Measurements from ENCODE around the gene CHD6.

Gene CHD6

GRCh38 chr20:41366546-41367392, 251.4 kb downstream of the CHD6 start, which contains the start of gene EMILIN3:
Gene EMILIN3 (minus strand): TSS chr20:41366818. CDS start chr20:41366634, 184 bp downstream.
- H3K4me3 ChIP-seq (ENCODE audit: low read length) = no peak within 1 kb of the TSS
- no peak for TF ChIP-seq ZNF274 (IDR thresholded peaks at IDR 0.05; ENCODE audit: low read depth, low read length)

DNA sequence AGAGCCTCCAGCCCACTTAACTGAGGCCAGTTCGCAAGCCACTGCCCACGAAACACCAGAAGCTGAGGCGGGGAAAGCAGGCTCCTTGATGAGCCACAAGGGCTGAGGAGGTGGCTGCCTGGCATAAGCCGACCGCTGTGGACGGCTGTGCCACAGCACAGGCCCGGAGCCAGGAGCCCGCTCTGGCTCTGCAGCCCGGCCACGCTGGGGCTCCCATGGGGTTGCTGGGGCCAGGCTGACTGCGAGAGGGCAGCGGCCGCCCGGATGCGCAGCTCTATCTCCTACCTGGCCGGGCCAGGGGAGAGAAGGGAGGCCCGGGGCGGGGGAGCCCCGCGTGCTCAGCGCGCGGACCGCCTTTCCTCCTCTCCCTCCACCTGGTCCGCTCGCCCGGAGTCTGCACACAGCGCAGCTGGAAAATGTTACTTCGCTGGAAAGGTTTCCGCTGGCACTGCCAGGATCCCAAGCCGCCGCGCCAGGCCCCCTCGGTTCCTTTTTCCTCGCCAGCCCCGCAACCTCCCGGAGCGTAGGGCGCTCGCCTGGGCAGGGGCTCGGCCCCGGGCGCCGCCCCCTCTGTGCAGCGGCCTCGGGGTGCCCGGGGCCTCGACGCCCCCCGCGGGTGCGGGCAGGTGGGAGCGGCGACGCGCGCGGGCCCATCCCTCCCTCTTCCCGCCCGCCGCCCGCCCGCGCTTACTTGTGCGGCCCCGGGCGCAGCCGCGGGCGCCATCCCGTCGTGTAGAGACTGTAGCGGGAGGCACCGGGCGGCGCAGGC, 252.2 kb downstream of the CHD6 start:
- TF ChIP-seq ZNF274 (IDR thresholded peaks at IDR 0.05; ENCODE audit: low read depth, low read length) = no peak
- H3K4me3 ChIP-seq (ENCODE audit: low read length) = no peak overlapping the region

DNA sequence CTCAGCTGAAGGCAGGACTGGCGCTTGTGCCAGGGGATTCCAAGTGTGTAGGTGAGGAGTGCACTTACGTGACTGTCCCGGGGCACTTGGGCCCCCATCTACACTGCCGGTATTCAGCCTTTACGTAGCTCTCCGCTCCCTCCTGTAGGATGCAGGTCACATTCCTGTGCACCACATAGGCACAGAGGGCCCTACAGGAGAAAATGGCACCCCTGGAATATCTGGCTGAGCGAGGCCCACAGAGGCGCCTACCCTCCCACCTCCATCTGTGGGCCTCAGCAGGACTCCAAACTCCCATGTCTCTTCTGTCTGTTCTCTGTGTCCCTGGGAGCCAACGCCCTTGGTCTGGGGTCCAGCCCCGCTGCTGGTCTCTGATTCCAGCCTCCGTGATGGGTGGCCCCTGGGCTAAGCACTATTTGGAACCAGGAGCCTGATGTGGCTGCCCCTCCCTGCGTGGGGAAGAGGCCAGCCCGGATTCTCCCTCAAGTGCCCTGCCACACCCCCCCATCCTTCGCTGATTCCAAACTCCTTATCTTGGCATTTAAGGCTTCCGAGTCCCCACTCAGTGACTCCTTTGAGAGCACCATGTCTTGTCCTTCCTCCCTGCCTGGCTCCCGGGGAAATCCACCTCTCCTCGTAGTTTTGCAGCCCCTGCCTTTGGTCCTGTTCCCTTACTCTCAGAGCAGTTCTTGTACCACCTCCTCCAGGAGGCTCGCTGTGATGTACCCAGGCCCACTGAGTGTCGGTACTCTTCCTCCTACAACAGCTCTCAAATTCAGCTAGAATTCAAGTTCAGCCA, 253.0 kb downstream of the CHD6 start:
- H3K4me3 ChIP-seq (ENCODE audit: low read length) = no peak overlapping the region
- TF ChIP-seq ZNF274 (IDR thresholded peaks at IDR 0.05; ENCODE audit: low read depth, low read length) = no peak

- no peak overlapping the region for H3K4me3 ChIP-seq (ENCODE audit: low read length)
- TF ChIP-seq ZNF274 (IDR thresholded peaks at IDR 0.05; ENCODE audit: low read depth, low read length) = no peak
Measured at GRCh38 chr20:41364236-41364855, 253.8 kb downstream of the CHD6 start.

DNA sequence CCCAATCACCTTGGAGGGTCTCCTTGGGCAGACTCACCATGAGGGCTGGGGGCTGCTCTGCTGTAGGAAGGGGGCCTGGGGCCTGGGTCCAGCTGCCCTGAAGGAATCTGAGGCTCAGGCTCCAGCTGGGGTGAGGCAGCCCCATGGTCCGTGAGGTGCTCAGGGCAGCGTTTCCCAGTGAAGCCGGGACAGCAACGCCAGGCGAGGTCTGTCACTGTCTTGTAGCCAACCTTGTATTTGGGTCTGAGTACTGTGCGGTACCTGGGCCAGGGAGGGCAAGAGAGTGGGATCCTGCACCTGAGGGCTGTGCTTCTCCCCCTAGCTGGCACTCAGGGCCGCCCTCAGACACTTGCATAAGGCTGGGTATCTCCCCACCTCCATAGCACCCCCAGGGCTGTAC, 254.6 kb downstream of the CHD6 start:
- H3K4me3 ChIP-seq (ENCODE audit: low read length) = no peak overlapping the region
- TF ChIP-seq ZNF274 (IDR thresholded peaks at IDR 0.05; ENCODE audit: low read depth, low read length) = no peak

GRCh38 chr20:41362748-41363140, 255.4 kb downstream of the CHD6 start:
- TF ChIP-seq ZNF274 (IDR thresholded peaks at IDR 0.05; ENCODE audit: low read depth, low read length) = no peak

DNA sequence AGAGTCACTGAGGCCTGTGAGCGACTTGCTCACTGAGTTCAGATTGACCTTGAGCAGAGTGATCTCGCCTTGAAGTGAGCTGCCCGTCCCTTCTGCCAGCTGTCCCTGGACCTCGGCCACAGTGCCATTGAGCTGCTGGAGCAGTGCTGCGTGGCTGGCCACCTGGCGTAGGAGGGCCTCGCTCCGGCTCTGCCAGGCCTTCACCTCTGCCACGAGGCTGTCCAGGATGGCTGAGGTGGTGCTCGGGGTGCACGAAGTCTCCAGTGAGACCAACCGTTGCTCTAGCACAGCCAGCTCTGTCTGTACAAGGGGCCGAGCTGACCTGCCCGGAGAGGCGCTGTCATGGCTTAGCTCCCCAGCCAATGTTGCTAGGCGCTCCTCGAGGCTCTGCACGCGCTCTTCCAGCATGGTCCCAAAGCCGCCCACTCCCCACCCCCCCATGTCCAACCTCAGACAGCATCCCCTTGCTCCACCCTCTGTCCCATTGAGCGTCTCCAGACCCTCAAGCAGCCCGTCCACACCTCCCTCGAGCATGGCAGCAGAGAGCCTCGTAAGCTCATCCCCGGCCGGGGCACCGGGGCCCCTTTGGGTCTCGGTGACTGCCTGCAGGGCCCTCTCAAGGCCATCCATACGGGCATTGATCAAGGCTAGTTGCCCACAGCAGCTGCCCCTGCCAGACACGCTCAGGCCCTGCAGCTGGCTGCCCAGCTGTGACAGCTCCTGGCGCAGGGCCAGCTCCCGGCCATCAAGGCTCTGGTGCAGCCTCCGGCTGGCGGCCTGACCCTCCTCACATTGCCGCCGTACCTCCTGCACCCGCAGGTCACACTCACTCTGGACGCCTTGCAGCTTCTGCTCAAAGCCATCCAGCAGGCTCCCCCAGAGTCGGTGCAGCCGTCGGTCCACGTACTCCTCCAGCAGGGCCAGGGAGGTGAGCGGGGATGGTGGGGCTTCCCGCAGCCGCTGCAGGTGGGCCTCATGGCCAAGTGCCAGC, 256.1 kb downstream of the CHD6 start:
- no peak overlapping the region for H3K4me3 ChIP-seq (ENCODE audit: low read length)
- no peak for TF ChIP-seq ZNF274 (IDR thresholded peaks at IDR 0.05; ENCODE audit: low read depth, low read length)

More at GRCh38 chr20:41362748-41363140, 255.4 kb downstream of the CHD6 start:
- H3K4me3 ChIP-seq (ENCODE audit: low read length) = no peak overlapping the region

GRCh38 chr20:41360831-41361756, 257.1 kb downstream of the CHD6 start:
- no peak overlapping the region for H3K4me3 ChIP-seq (ENCODE audit: low read length)
- TF ChIP-seq ZNF274 (IDR thresholded peaks at IDR 0.05; ENCODE audit: low read depth, low read length) = no peak

- H3K4me3 ChIP-seq (ENCODE audit: low read length) = no peak overlapping the region
- no peak for TF ChIP-seq ZNF274 (IDR thresholded peaks at IDR 0.05; ENCODE audit: low read depth, low read length)
Measured at GRCh38 chr20:41359541-41360011, 258.6 kb downstream of the CHD6 start.

- H3K4me3 ChIP-seq (ENCODE audit: low read length) = no peak overlapping the region
- no peak for TF ChIP-seq ZNF274 (IDR thresholded peaks at IDR 0.05; ENCODE audit: low read depth, low read length)
Measured at GRCh38 chr20:41358717-41359116, 259.5 kb downstream of the CHD6 start.

DNA sequence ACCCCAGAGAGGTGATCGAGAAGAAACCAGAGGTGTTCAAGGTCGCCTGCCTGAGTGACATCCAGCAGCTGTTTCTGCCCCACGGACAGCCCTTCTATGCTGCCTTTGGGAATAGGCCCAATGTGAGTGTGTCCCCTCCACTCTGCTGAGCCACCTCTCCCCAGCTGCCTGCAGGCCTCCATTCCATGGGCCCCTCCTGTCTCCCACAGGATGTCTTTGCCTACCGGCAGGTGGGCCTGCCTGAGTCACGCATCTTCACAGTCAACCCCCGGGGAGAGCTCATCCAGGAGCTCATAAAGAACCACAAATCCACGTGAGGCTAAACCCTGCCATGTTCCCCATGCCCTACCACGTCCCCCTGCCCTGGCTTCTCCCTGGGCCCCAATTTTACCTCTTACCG, 259.9 kb downstream of the CHD6 start:
- no peak overlapping the region for H3K4me3 ChIP-seq (ENCODE audit: low read length)
- no peak for TF ChIP-seq ZNF274 (IDR thresholded peaks at IDR 0.05; ENCODE audit: low read depth, low read length)

All from GM08714 (cell line).